Right renal cortex interstitium (tissue), 3 donors: ENCODE measurements around the gene GPAT2. TPM values are rescaled to one million over a fixed set of nuclear protein-coding genes. Genes with fewer than 3 reads are reported as not detected.
"Not testable (repeated sequence)": the region's sequence is repeated elsewhere in the genome, so short reads cannot be mapped to it uniquely, and the experiment has no call there.

Experiments used
- DNase-seq, 3 donors: peaks; one replicate each; pipeline ENCODE4 v3.0.0-alpha.2; 2013; ENCODE audit warnings: low read depth in 3 of 3, low spot score in 2 of 3
- polyA plus RNA-seq, 3 donors: library from polyadenylated mRNA; unstranded; fragments of 120-200 nt; gene quantifications; one replicate each; pipeline ENCODE4 v1.2.1, GENCODE V29; 2013; ENCODE audit not compliant: insufficient read length in 3 of 3

Gene GPAT2
- polyA plus RNA-seq: 1 to 10 TPM; 2.3 to 4.2 (median 3.3) TPM

DNA sequence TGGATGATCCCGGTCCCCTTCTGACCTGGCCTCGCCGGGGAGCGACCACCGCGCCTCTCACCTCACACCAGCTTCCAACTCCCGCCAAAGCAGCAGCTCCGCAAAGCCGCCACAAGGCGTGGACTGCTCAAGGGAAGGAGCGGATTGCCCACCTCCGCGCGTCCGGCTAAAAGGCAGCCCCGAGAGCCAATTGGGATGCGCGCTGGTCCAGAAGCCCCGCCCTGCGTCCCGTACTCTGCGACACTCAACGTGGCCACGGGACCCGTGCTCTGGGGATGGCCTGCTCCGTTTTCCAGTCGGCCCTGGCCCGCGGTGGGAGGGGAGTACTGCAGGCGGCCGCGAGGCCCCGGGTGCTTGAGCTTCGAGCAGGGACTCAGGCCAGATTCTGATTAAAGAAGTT lies at the start of gene GPAT2:
GPAT2 (minus strand) TSS at position 125 of the 400 bp plus-strand sequence. CDS start 2,557 bp downstream, outside the sequence.
- DNase-seq: not testable (repeated sequence)

- DNase-seq: no peak
Observed at GRCh38 chr2:96083989-96084857, 49.5 kb upstream of the GPAT2 start.

DNA sequence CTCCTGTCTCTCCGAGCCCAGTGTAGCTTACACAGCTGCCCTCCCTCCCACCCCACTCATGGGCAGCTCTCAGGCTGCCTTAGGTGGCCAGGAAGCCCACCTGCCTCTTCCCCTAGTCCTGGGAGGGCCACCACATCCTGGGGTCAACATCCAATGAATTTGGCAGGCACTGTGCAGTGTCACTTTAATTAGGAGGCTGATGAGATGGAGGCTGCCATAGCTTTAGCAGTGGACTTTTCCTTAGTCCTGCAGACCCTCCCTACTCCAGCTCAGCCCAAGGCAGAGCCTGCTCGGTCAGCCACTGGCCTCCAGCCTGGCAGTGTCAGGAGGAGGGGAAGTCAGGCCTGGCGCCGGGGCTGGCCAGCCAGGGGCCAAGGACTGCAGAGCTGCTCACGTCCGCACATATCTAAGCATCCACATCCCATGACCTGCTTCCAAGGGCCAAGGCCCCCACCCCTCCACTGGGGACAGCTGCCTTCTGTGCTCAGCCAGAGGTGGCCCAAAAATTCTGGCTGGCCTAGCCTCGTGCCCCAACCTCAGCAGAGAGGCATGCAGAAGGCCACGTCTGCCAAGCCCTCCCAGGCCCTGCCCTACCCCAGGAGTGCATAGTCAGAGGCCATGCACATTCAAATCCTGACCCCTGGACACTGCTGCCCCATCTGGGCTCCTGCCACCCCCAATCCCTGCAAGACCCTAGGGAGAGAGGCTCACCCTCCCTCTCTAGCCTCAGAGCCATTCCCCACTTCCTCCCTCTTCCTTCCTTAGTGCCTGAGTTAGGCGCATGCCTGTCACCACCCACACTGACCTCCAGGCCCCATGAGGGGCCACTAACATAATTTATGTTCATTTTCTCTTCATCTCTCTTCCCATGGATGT lies 48.6 kb upstream of the GPAT2 start:
- DNase-seq: no peak

DNA sequence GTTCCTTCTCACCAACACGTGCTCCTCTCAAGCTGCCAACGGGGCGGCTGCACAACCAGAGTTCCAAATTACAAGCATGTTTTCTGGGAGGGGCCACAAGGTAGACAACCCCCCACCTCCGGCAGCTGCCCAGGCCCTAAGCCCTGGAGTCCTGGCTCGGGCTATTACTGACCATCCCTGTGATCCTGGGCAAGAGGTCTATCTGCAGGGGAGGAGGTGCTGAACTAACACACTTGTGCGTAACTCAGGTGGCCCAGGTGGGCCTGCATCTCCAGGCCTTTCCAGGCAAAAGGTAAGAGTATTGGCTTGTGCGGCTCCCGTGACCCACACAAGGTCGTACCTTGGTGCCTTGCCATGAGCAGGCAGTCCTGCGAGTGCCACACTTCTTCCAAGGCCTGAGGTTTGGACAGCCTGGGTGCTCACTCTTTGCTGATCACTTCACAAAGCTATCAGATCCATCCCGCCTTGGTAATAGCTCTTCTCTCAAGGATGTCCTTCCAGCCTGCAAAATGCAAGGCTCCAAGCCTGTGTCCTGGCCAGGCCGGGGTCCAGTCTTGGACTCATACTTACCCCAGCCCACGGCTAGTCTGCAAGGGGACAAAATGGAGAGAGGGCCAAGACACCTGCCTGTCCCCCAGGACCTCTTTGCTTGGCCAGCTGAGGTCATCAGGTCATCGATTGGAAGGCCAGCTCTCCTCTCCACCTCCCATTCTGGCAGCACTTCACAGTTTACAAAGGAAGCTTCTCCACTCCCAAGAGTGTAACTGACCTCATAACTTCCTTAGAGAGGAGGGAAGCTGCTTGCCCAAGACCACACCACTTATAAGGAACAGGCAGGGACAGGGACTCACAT lies 47.7 kb upstream of the GPAT2 start:
- no peak for DNase-seq

DNA sequence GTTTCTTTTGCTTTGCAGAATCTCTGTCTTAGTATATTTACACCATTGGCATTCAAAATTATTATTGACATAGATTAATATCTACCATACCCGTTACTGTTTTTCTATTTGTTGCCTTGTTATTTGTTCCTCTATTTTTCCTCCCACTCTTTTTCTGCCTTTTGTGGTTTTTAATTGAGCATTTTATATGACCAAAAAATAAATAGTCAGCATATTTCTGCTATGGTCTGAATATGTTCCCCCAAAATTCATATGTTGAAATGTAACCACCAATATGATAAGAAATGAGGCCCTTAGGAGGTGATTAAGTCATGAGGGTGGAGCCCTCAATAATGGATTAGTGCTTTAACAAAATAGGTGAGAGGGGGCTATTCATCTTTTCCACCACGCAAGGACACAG lies 46.3 kb upstream of the GPAT2 start:
- DNase-seq: no peak

GRCh38 chr2:96075199-96075771 lies 40.6 kb upstream of the GPAT2 start:
- DNase-seq: no peak

- no peak for DNase-seq
Observed at GRCh38 chr2:96074156-96074555, 39.4 kb upstream of the GPAT2 start.

GRCh38 chr2:96073170-96073775 lies 38.6 kb upstream of the GPAT2 start:
- DNase-seq: no peak

DNA sequence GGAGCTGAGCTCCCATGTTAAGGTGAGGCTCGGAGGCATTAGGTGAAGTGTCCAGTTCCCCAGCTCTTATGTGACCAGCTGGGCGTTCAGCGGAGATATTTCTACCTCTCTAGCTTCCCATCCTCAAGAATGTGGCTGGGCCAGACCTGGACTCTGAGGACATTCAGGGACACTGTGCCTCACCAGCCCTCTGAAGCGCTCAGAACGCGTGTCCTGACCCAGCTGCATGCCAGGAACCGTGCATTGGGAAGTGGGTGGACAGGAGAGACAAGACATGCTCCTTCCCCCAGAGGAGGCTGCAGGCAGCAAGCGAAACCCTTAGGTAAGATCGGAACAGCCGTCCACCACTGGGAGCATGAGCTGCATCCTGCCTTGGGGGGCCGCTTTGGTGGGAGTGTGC lies 38.0 kb upstream of the GPAT2 start:
- DNase-seq: no peak

GRCh38 chr2:96071977-96072491 lies 37.3 kb upstream of the GPAT2 start:
- DNase-seq: not testable (repeated sequence)

- DNase-seq: not testable (repeated sequence)
Observed at GRCh38 chr2:96071087-96071976, 36.6 kb upstream of the GPAT2 start.

- not testable (repeated sequence) for DNase-seq
Observed at GRCh38 chr2:96070351-96070750, 35.6 kb upstream of the GPAT2 start.

- DNase-seq: not testable (repeated sequence)
Observed at GRCh38 chr2:96069878-96070277, 35.2 kb upstream of the GPAT2 start.

DNA sequence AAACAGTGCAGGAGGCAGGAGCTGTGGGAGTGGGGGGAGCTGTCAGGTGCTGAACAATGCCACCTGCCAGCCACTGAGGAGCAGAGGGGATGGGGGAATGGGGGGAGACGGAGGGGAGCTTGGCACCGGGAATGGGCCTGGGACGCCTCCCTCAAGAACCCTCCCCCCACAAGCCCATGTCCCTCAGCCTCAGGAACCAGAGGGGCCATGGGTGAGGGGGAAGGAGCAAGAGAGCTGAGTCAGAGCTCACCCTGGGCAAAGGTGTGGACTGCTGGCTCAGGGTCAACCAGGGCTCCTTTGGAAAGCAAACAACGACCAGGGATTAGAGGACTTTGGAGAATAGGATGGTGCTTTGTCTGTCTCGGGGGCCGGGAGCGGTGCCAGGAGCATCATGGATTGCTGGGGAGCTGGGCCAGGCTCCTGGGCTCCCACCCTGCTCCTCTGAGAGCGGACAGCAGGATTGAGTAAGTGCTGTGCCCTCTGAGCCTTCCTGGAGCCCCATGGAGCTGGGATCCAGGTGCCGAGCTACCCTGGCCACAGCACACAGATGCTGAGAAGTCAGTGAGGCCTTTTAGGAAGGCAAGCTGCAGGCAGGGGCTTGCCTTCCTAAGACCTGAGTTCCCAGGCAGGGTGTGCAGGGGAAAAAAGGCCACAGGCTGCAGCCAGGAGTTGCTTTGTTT lies 33.3 kb upstream of the GPAT2 start:
- DNase-seq: not testable (repeated sequence)

DNA sequence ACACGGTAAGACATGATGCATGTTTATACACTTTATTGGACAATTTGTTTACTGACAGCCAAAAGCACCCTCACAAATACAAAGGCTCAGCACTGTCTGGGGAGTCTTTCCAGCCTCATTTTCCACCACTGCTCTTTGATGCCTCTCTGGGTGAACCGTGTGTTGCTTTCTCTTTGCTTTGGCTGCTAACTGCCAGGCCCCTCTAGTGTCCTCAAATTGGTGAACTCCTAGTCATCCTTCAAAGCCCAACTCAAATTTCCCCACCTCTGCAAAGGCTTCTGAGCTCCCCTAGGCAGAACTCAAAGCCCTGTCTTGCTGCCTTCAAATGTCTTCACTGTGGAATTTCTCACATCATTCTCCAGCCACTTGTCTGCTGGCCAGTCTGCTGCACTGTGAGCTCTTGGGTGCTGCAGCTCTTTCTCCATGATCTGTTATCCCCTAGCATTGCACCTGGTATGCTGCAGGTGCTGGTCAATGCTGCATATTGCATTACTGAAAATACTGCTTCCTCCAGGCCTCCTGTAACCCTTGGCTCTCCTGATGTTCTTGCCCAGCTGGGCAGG lies 32.5 kb upstream of the GPAT2 start:
- DNase-seq: not testable (repeated sequence)

DNA sequence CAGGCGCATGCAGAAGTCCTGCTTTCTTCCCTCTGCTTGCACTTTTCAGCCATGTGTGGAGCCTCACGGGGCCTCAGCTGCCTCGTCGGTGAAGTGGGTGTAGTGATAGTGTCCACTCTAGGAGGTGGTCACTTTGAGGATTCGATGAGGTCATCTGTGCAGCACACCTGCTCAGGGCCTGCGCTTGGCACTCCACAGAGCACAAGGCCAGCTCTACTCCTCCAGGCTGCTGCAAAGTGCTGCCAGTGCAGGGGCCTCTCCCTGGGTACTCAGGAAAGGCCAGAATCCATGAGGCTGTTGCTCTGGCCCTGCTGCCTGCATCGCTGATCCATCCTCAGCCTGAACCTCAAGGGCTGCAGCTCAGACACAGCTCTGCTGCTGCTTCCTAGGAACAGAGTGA lies 31.8 kb upstream of the GPAT2 start:
- not testable (repeated sequence) for DNase-seq

GRCh38 chr2:96065954-96066353 lies 31.2 kb upstream of the GPAT2 start:
- DNase-seq: not testable (repeated sequence)
